Kidney epithelial cell (primary cell): ENCODE results near the gene ENOX2. TPM values are rescaled to one million over a fixed set of nuclear protein-coding genes. Genes with fewer than 3 reads are reported as not detected.
"Not testable (repeated sequence)": the region's sequence is repeated elsewhere in the genome, so short reads cannot be mapped to it uniquely, and the experiment has no call there.

Experiments
- DNase-seq: peaks from one replicate; pipeline ENCODE4 v3.0.0-alpha.2; 2010; ENCODE audit warnings: low read depth
- H3K27me3 ChIP-seq: 2 replicates; pipeline ENCODE4 v1.6.0; 2011; ENCODE audit warnings: low read length; ENCODE audit not compliant: control insufficient read depth, insufficient read depth
- H3K36me3 ChIP-seq: 2 replicates; pipeline ENCODE4 v1.5.1; 2011; ENCODE audit warnings: low read length; ENCODE audit not compliant: control insufficient read depth, insufficient read depth
- H3K4me3 ChIP-seq: 2 replicates; pipeline ENCODE4 v1.5.1; 2011; ENCODE audit warnings: low read depth, mild to moderate bottlenecking, control low read depth, low read length
- CTCF ChIP-seq: IDR thresholded peaks from 2 replicates; pipeline ENCODE4 v1.5.1; 2011; ENCODE audit warnings: mild to moderate bottlenecking, moderate library complexity, low read length, control low read depth, inconsistent platforms; ENCODE audit not compliant: insufficient read depth, poor library complexity, severe bottlenecking
- total RNA-seq: library from RNA; depleted of rRNA; stranded (reverse); fragments of >200 nt; gene quantifications from 2 replicates; pipeline ENCODE4 v1.2.3, GENCODE V29; 2015

Gene ENOX2, protein sequence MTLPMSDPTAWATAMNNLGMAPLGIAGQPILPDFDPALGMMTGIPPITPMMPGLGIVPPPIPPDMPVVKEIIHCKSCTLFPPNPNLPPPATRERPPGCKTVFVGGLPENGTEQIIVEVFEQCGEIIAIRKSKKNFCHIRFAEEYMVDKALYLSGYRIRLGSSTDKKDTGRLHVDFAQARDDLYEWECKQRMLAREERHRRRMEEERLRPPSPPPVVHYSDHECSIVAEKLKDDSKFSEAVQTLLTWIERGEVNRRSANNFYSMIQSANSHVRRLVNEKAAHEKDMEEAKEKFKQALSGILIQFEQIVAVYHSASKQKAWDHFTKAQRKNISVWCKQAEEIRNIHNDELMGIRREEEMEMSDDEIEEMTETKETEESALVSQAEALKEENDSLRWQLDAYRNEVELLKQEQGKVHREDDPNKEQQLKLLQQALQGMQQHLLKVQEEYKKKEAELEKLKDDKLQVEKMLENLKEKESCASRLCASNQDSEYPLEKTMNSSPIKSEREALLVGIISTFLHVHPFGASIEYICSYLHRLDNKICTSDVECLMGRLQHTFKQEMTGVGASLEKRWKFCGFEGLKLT
- total RNA-seq: 7.7 and 15.1 TPM in 2 replicates

DNA sequence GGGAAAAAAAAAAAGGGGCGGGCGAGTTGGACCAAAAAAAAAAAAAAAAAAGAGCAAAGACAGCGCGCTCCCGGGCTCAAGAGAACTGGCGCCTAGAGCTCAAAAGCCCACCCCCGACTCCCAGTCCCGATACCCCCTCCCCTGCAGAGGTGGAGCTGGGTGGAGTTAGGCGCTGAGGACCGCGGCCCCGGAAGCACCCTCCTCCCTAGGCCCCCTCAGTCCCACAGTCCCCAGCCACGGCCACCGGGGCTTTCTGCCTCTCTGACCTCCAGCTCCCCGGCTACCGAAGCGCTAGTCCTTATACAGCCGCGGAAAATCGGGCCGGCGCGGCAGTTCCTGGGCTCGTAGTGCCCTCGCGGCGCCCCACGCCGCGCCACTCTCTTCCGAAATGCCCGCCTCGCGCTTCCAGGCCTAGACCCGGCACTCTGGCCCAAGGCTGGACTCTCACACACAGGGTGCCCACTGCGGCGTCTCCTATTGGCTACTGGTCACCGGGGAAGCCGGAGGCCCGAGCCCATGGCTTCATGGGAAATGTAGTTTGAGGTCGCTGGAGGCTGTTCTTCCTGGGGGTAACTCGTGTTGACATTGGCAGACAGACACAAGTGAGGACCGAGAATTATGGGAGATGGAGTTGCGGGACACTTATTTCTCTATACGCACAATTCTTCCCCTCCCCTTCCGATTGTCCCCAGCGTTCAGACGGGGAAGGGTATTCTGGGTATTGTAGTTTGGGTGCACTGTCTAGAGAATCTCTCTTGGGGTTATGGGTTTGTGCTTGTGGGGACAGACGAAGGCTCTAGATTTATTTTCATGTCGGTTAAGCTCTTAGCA lies at the start of gene ENOX2:
ENOX2 (minus strand) TSS at position 427 of the 831 bp plus-strand sequence. CDS start 199,993 bp downstream, outside the sequence.
- DNase-seq: peak; percentile 90
- no peaks in the 10 kb centered on the region for H3K27me3 ChIP-seq
- H3K36me3 ChIP-seq: no peaks in the 10 kb centered on the region
- peak within 1 kb of the TSS; percentile 56 for H3K4me3 ChIP-seq
- no peak for TF ChIP-seq CTCF

DNA sequence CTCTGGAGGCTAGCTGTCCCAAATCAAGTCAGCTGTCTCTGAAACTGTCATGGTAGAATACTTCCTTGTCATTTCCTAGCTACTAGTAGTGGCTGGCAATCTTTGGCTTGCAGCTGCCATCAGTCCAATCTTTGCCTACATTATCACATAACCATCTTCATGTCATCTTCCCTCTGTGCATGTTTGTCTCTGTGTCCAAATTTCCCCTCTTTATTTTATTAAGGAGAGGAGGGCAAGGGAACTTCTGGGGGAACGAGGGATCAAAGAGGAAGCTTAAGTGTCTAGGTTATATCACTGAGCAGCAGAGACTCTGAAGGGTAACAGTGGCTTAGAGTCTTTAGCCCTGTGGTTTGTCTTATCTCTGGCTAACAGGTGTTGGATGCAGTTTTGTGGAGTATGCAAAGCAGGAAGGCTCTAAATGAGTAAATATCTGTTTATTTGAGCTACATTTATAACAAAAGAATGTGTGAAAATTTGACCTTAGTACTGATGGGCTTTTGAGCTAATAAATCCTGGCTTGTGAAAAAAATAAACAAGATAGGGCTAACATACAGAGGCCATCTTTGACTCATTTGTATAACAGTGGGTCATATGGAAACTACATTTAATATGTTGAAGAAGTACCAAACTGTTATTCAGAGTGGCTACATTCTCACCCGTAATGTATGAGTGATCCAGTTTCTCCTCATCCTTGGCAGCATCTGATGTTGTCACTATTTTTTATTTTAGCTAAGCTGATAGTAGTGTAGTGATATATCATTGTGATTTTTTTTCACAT lies 49.4 kb upstream of the ENOX2 start:
- TF ChIP-seq CTCF: no peak
- H3K27me3 ChIP-seq: no peaks in the 10 kb centered on the region
- H3K36me3 ChIP-seq: no peaks in the 10 kb centered on the region
- no peak overlapping the region for H3K4me3 ChIP-seq
- DNase-seq: no peak

GRCh38 chrX:130944230-130944629 lies 41.2 kb upstream of the ENOX2 start:
- H3K4me3 ChIP-seq: no peak overlapping the region
- no peaks in the 10 kb centered on the region for H3K36me3 ChIP-seq
- H3K27me3 ChIP-seq: no peaks in the 10 kb centered on the region
- DNase-seq: no peak
- TF ChIP-seq CTCF: no peak

DNA sequence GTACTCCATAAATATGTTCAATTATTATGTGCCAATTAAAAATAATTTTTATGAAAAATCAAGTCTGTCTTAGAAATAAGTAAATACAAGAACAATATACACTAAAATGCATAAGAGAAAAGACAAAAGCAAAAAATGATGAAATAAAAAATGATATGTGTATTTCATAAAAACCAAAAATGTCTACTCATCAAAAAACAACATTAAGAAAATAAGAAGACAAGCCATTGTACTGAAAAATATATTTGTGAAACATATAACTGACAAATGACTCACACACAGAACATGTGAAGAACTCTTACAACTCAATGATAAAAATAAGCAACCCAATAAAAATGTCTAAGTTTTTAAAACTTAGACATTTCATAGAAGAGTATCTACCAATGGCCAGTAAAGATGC lies 34.1 kb upstream of the ENOX2 start:
- no peaks in the 10 kb centered on the region for H3K36me3 ChIP-seq
- no peak overlapping the region for H3K4me3 ChIP-seq
- DNase-seq: no peak
- no peaks in the 10 kb centered on the region for H3K27me3 ChIP-seq
- TF ChIP-seq CTCF: no peak

- Histone ChIP-seq H3K27me3 (no peaks in the 10 kb centered on the region), H3K36me3 (no peaks in the 10 kb centered on the region), H3K4me3 (no peak overlapping the region)
- DNase-seq: no peak
- no peak for TF ChIP-seq CTCF
Observed at GRCh38 chrX:130933358-130933757, 30.3 kb upstream of the ENOX2 start.

DNA sequence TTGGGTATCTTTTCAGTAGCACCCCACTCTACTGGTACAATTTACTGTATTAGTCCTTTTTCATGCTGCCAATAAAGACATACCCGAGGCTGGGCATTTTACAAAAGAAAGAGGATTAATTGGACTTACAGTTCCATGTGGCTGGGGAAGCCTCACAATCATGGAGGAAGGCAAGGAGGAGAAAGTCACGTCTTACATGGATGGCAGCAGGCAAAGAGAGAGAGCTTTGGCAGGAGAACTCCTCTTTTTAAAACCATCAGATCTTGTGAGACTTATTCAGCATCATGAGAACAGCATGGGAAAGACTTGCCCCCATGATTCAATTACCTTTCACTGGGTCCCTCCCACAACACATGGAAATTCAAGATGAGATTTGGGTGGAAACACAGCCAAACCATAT lies 17.4 kb upstream of the ENOX2 start:
- H3K4me3 ChIP-seq, H3K36me3 ChIP-seq, H3K27me3 ChIP-seq, DNase-seq: not testable (repeated sequence)

DNA sequence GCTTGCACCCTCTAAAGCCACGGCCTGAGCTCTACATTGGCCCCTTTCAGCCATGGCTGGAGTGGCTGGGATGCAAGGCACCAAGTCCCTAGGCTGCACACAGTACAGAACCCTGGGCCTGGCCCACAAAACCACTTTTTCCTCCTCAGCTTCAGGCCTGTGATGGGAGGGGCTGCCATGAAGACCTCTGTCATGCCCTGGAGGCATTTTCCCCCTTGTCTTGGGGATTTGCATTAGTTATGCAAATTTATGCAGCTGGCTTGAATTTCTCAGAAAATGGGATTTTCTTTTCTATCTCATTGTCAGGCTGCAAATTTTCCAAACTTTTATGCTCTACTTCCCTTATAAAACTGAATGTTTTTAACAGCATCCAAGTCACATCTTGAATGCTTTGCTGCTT lies 16.7 kb upstream of the ENOX2 start:
- not testable (repeated sequence) for DNase-seq, H3K27me3 ChIP-seq, H3K36me3 ChIP-seq, H3K4me3 ChIP-seq

GRCh38 chrX:130918498-130918897 lies 15.5 kb upstream of the ENOX2 start:
- not testable (repeated sequence) for H3K4me3 ChIP-seq, H3K36me3 ChIP-seq, H3K27me3 ChIP-seq, DNase-seq
